HepG2 (cell line): ENCODE results near the gene PDE3B. TPM values are rescaled to one million over a fixed set of nuclear protein-coding genes. Genes with fewer than 3 reads are reported as not detected.

Experiments used
- AKAP8 ChIP-seq: sonication (generic); formaldehyde crosslinking; IDR thresholded peaks from 2 replicates; pipeline ENCODE4 v1.5.1; 2020; ENCODE audit warnings: mild to moderate bottlenecking, missing genetic modification reagents
- BRCA1 ChIP-seq: sonication (generic); formaldehyde crosslinking; IDR thresholded peaks from 2 replicates; pipeline ENCODE4 v1.4.0; 2020; ENCODE audit warnings: missing genetic modification reagents
- CBX5 ChIP-seq: sonication (generic); formaldehyde crosslinking; IDR thresholded peaks from 2 replicates; pipeline ENCODE4 v1.4.0; 2020; ENCODE audit warnings: missing genetic modification reagents, borderline replicate concordance
- ELF1 ChIP-seq: sonication (generic); formaldehyde crosslinking; IDR thresholded peaks from 2 replicates; pipeline ENCODE4 v1.4.0; 2020; ENCODE audit warnings: missing genetic modification reagents
- ERF ChIP-seq: IDR thresholded peaks from 2 replicates; pipeline ENCODE4 v1.6.1; 2018; ENCODE audit warnings: missing biosample characterization, missing genetic modification reagents
- GTF3A ChIP-seq: sonication (generic); formaldehyde crosslinking; conservative IDR thresholded peaks from 2 replicates; pipeline ENCODE4 v1.4.0; 2020; ENCODE audit warnings: mild to moderate bottlenecking, missing genetic modification reagents
- HOXA9 ChIP-seq: sonication (generic); formaldehyde crosslinking; IDR thresholded peaks from 2 replicates; pipeline ENCODE4 v1.8.1; 2022; ENCODE audit warnings: missing genetic modification reagents, mild to moderate bottlenecking, moderate library complexity, borderline replicate concordance
- KDM4B ChIP-seq: sonication (generic); formaldehyde crosslinking; IDR thresholded peaks from 2 replicates; pipeline ENCODE4 v1.4.0; 2020; ENCODE audit warnings: missing genetic modification reagents
- MAFF ChIP-seq: IDR thresholded peaks from 2 replicates; pipeline ENCODE4 v1.6.1; 2011; ENCODE audit warnings: low read depth, low read length, improper control_type of control experiment
- MAFG ChIP-seq: sonication (generic); formaldehyde crosslinking; IDR thresholded peaks from 2 replicates; pipeline ENCODE4 v1.5.1; 2020; ENCODE audit warnings: mild to moderate bottlenecking, missing genetic modification reagents
- MXD4 ChIP-seq: IDR thresholded peaks from 2 replicates; pipeline ENCODE4 v1.6.1; 2016; ENCODE audit warnings: mild to moderate bottlenecking, missing biosample characterization, missing genetic modification reagents
- NFYB ChIP-seq: sonication (generic); formaldehyde crosslinking; IDR thresholded peaks from 2 replicates; pipeline ENCODE4 v1.4.0; 2020; ENCODE audit warnings: missing genetic modification reagents
- SALL1 ChIP-seq: sonication (generic); formaldehyde crosslinking; IDR thresholded peaks from 2 replicates; pipeline ENCODE4 v1.8.0; 2022; ENCODE audit warnings: mild to moderate bottlenecking, missing genetic modification reagents
- SMYD3 ChIP-seq: sonication (generic); formaldehyde crosslinking; IDR thresholded peaks from 2 replicates; pipeline ENCODE4 v1.8.1; 2023; ENCODE audit warnings: mild to moderate bottlenecking, missing genetic modification reagents
- STAG1 ChIP-seq: sonication (generic); formaldehyde crosslinking; IDR thresholded peaks from 2 replicates; pipeline ENCODE4 v1.4.0; 2020; ENCODE audit warnings: missing genetic modification reagents
- XBP1 ChIP-seq: sonication (generic); formaldehyde crosslinking; IDR thresholded peaks from 2 replicates; pipeline ENCODE4 v1.5.0; 2020; ENCODE audit warnings: missing genetic modification reagents
- ZNF337 ChIP-seq: sonication (generic); formaldehyde crosslinking; IDR thresholded peaks from 2 replicates; pipeline ENCODE4 v1.5.1; 2020; ENCODE audit warnings: missing genetic modification reagents, low read depth, mild to moderate bottlenecking, borderline replicate concordance
- ZNF543 ChIP-seq: sonication (generic); formaldehyde crosslinking; IDR thresholded peaks from 2 replicates; pipeline ENCODE4 v1.4.0; 2020; ENCODE audit warnings: mild to moderate bottlenecking, missing genetic modification reagents
- ZNF670 ChIP-seq: sonication (generic); formaldehyde crosslinking; IDR thresholded peaks from 2 replicates; pipeline ENCODE4 v1.8.0; 2022; ENCODE audit warnings: mild to moderate bottlenecking, missing genetic modification reagents, borderline replicate concordance
- ZNF749 ChIP-seq: sonication (generic); formaldehyde crosslinking; IDR thresholded peaks from 2 replicates; pipeline ENCODE4 v1.8.0; 2022; ENCODE audit warnings: mild to moderate bottlenecking, missing genetic modification reagents, moderate library complexity, borderline replicate concordance
- ZNF777 ChIP-seq: sonication (generic); formaldehyde crosslinking; IDR thresholded peaks from 2 replicates; pipeline ENCODE4 v1.4.0; 2020; ENCODE audit warnings: missing genetic modification reagents
- ZNF841 ChIP-seq: sonication (generic); formaldehyde crosslinking; IDR thresholded peaks from 2 replicates; pipeline ENCODE4 v1.8.1; 2023; ENCODE audit warnings: missing genetic modification reagents, borderline replicate concordance
- polyA plus RNA-seq, 8 experiments: library from polyadenylated mRNA; depleted of rRNA in 3 of 8; stranded (reverse) in 7 of 8; unstranded in 1 of 8; fragments of >200 nt; fragmentation: Illumina TruSeq in 4 of 8; extraction: Trizol in 4 of 8; gene quantifications; 2 replicates each; pipeline versions ENCODE4 v1.2.1 to v1.2.3, GENCODE V29; 2011 to 2016; ENCODE audit warnings: low read depth in 4 of 8, missing spikeins in 1 of 8, mixed read lengths in 1 of 8; ENCODE audit not compliant: insufficient read depth in 1 of 8
- total RNA-seq, 5 experiments: library from RNA; depleted of rRNA; stranded (reverse); fragments of >200 nt; fragmentation: Illumina TruSeq; extraction: Trizol; gene quantifications; 2 replicates each; pipeline ENCODE4 v1.2.3, GENCODE V29; 2016; ENCODE audit warnings: low read depth in 1 of 5
- TF ChIP-seq, protein P1 (sequence below): sonication (generic); formaldehyde crosslinking; IDR thresholded peaks from 2 replicates; pipeline ENCODE4 v1.5.0; 2020; ENCODE audit warnings: missing genetic modification reagents, mild to moderate bottlenecking, borderline replicate concordance
- TF ChIP-seq, protein P2 (sequence below): sonication (generic); formaldehyde crosslinking; IDR thresholded peaks from 2 replicates; pipeline ENCODE4 v1.5.0; 2020; ENCODE audit warnings: missing genetic modification reagents
- TF ChIP-seq, protein P3 (sequence below): IDR thresholded peaks from 2 replicates; pipeline ENCODE4 v1.6.1; 2018; ENCODE audit warnings: missing genetic modification reagents, mild to moderate bottlenecking, missing compliant biosample characterization
- TF ChIP-seq, protein P4 (sequence below): sonication (generic); formaldehyde crosslinking; IDR thresholded peaks from 2 replicates; pipeline ENCODE4 v1.5.1; 2020; ENCODE audit warnings: mild to moderate bottlenecking, missing genetic modification reagents, moderate library complexity
- TF ChIP-seq, protein P5 (sequence below): sonication (generic); formaldehyde crosslinking; IDR thresholded peaks from 2 replicates; pipeline ENCODE4 v1.4.0; 2020; ENCODE audit warnings: mild to moderate bottlenecking, missing genetic modification reagents

PDE3B gene
- total and polyA plus RNA-seq, 2 of the 13 experiments (the other 11 are each of a cell fraction or from before 2014, with no cell fraction given) = 14.1 to 26.5 TPM

DNA sequence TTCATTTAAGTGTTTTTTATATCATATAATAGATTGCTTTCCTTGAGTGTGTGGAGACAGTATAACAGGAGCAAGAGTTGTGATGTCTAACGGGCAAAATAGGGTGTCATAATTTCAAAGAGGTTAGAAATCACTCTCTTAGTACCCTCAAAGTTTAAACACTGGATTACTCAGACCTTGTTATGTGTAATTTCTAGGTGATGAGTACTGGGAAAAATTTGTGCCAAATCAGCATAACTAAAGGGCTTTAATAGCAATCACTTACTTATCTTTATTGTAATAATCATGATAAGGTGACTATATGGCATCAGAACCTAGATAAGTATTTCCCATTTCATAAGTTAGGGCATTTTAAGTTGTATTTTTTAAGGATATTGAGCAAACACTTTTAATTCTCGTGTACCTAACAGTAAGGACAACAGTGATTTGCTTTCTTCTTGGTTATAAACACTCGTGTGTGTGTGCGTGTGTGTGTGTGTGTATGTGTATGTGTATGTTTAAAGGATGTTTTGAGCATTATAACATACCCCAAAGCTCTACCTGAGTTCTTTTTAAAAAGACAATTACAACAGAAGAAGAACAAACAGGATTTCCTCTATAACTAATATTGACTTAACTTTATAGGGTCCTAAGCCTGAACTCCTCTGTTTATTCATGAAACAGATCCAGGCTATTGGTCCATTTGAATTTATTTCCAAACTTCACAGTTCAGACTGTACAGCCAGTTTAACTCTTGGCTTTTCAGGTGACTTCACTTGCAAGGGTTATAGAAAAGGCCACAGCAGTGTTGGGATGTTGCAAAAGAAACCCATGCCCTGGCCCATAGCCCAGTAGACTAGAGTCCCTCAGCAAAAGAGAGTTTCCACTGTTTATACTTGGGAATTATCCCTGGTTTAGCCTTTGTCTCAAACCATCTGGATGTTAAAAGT lies 23.7 kb upstream of the PDE3B start (continued):
- TF ChIP-seq, protein P1, sequence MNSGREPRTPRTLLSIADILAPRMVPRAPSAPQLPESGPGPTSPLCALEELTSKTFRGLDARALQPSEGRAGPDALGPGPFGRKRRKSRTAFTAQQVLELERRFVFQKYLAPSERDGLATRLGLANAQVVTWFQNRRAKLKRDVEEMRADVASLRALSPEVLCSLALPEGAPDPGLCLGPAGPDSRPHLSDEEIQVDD (CRISPR knock-in tag) = no peak
- TF ChIP-seq NFYB (peak; percentile 79), ZNF337 (CRISPR knock-in tag) (no peak), ZNF777 (CRISPR knock-in tag) (no peak), BRCA1 (no peak), MXD4 (CRISPR knock-in tag) (no peak), GTF3A (CRISPR knock-in tag) (no peak), ERF (CRISPR knock-in tag) (no peak), ZNF670 (CRISPR knock-in tag) (no peak), SALL1 (CRISPR knock-in tag) (peak; percentile 25; the same call in 1 of the 2 replicates), ELF1 (CRISPR knock-in tag) (no peak), MAFG (CRISPR knock-in tag) (no peak), XBP1 (CRISPR knock-in tag) (no peak), ZNF543 (CRISPR knock-in tag) (no peak), SMYD3 (CRISPR knock-in tag) (no peak), KDM4B (CRISPR knock-in tag) (no peak), STAG1 (CRISPR knock-in tag) (no peak), ZNF841 (CRISPR knock-in tag) (no peak), HOXA9 (CRISPR knock-in tag) (no peak), MAFF (peak; percentile 97), ZNF749 (no peak), CBX5 (CRISPR knock-in tag) (no peak), AKAP8 (CRISPR knock-in tag) (no peak)
- TF ChIP-seq, protein P2, sequence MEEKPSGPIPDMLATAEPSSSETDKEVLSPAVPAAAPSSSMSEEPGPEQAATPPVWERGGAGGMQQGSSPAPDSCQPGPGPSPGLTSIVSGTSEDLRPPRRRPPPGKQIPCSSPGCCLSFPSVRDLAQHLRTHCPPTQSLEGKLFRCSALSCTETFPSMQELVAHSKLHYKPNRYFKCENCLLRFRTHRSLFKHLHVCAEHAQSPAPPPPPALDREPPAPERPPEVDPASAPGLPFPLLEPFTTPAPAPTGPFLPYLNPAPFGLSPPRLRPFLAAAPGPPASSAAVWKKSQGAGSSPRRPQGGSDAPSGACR (CRISPR knock-in tag) = no peak
- TF ChIP-seq, protein P3, sequence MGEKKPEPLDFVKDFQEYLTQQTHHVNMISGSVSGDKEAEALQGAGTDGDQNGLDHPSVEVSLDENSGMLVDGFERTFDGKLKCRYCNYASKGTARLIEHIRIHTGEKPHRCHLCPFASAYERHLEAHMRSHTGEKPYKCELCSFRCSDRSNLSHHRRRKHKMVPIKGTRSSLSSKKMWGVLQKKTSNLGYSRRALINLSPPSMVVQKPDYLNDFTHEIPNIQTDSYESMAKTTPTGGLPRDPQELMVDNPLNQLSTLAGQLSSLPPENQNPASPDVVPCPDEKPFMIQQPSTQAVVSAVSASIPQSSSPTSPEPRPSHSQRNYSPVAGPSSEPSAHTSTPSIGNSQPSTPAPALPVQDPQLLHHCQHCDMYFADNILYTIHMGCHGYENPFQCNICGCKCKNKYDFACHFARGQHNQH = peak; percentile 53; the same call in 1 of the 2 replicates
- TF ChIP-seq, protein P4, sequence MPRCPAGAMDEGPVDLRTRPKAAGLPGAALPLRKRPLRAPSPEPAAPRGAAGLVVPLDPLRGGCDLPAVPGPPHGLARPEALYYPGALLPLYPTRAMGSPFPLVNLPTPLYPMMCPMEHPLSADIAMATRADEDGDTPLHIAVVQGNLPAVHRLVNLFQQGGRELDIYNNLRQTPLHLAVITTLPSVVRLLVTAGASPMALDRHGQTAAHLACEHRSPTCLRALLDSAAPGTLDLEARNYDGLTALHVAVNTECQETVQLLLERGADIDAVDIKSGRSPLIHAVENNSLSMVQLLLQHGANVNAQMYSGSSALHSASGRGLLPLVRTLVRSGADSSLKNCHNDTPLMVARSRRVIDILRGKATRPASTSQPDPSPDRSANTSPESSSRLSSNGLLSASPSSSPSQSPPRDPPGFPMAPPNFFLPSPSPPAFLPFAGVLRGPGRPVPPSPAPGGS (CRISPR knock-in tag) = no peak
- TF ChIP-seq, protein P5, sequence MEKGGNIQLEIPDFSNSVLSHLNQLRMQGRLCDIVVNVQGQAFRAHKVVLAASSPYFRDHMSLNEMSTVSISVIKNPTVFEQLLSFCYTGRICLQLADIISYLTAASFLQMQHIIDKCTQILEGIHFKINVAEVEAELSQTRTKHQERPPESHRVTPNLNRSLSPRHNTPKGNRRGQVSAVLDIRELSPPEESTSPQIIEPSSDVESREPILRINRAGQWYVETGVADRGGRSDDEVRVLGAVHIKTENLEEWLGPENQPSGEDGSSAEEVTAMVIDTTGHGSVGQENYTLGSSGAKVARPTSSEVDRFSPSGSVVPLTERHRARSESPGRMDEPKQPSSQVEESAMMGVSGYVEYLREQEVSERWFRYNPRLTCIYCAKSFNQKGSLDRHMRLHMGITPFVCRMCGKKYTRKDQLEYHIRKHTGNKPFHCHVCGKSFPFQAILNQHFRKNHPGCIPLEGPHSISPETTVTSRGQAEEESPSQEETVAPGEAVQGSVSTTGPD (CRISPR knock-in tag) = no peak
